ENCODE data around the gene BPTF. TPM values are rescaled to one million over a fixed set of nuclear protein-coding genes. Genes with fewer than 3 reads are reported as not detected.
"Not testable (repeated sequence)": the region's sequence is repeated elsewhere in the genome, so short reads cannot be mapped to it uniquely, and the experiment has no call there.

The BPTF gene
- total and polyA plus RNA-seq, 2 experiments from 2014 or later = 15.6 to 26.9 TPM

DNA sequence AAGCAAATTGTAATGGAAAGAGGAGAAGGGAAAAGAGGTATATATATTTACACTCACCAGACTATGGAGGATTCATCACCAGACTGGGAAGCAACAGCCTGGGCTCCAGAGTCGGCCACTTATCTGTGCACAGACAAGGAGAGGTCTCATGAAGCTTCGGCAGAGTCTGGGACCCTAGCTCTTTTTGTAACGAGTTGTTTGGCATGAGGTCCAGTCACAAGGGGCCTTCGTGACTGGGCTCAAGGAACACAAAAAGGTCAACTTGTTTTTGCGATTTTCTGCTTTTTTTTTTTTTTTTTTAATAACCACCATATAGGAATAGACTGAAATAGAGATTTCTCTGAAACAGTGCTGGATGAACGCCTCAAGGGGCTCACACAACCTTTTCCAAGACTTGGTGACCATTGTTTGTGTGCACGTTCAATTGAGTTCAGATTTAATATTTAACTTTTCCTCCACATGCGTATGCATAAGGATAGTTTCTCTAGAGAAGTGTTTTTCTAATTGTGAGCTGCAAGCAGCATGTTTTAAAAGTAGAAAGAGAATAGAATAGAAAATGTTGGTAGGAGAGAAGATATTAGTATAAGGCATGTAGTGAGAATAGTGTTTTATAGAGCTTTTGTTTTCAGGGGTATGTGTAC lies 25.8 kb downstream of the BPTF start:
- Histone ChIP-seq H3K4me2 (ENCODE audit: unreplicated experiment) (no peak overlapping the region), H4K20me1 (ENCODE audit: insufficient read depth) (0 out of 2 replicates have a peak, but pooled peaks cover 7% of the 10 kb centered on the region), H3K27me3 (replicated peaks; ENCODE audit: insufficient read depth) (no peaks in the 10 kb centered on the region), H3K79me2 (ENCODE audit: insufficient read depth) (peaks cover 100% of the 10 kb centered on the region), H3F3A (ENCODE audit: insufficient read depth) (no peaks in the 10 kb centered on the region), H3K36me3 (ENCODE audit: low read depth) (peaks cover 10% of the 10 kb centered on the region), H3K9me3 (ENCODE audit: low read depth) (no peaks in the 10 kb centered on the region), H2AFZ (no peak overlapping the region), H3K9ac (no peak overlapping the region), H3K4me3 (no peak overlapping the region), H3K27ac (no peak overlapping the region), H3K9me2 (ENCODE audit: insufficient read depth) (no peaks in the 10 kb centered on the region), H3K4me1 (ENCODE audit: insufficient read depth) (no peaks in the 10 kb centered on the region)
- no peak for DNase-seq
- in situ Hi-C loops (cut with MboI) = no loop called here
- TF ChIP-seq EZH2 (IDR thresholded peaks at IDR 0.05; ENCODE audit: insufficient read depth, poor library complexity, severe bottlenecking) (no peak), EZH2phosphoT487 (IDR thresholded peaks at IDR 0.05; ENCODE audit: insufficient read depth, low read depth) (no peak)
- 86 to 90% methylated on average over 8 of the region's 8 CpGs for WGBS, 2 experiments (ENCODE audit: low coverage in 1 of 2, low lambda C conversion rate in 2 of 2, missing lambda C conversion rate in 2 of 2)

DNA sequence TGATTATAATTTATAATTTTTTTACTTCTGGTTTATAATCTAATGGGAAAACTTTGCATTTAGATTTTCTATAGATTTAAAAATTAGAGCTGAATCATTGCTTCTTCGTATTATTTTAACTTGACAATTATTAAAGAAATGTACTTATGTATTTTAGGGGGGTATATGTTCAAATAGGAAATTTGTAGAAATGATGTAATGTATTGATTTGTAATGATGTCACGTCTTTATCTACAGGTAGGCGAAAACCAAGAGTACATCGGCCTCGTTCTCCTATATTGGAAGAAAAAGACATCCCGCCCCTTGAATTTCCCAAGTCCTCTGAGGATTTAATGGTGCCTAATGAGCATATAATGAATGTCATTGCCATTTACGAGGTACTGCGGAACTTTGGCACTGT lies 28.4 kb downstream of the BPTF start:
- TF ChIP-seq EZH2phosphoT487 (IDR thresholded peaks at IDR 0.05; ENCODE audit: insufficient read depth, low read depth) (no peak), EZH2 (IDR thresholded peaks at IDR 0.05; ENCODE audit: insufficient read depth, poor library complexity, severe bottlenecking) (no peak)
- no peaks in the 10 kb centered on the region for H3K9me3 ChIP-seq (ENCODE audit: low read depth)
- H3K4me3 ChIP-seq = no peak overlapping the region
- H3K4me2 ChIP-seq (ENCODE audit: unreplicated experiment) = no peak overlapping the region
- no peaks in the 10 kb centered on the region for H3F3A ChIP-seq (ENCODE audit: insufficient read depth)
- H2AFZ ChIP-seq = no peak overlapping the region
- peaks cover 10% of the 10 kb centered on the region for H3K36me3 ChIP-seq (ENCODE audit: low read depth)
- H3K27me3 ChIP-seq (replicated peaks; ENCODE audit: insufficient read depth) = no peaks in the 10 kb centered on the region
- in situ Hi-C loops (cut with MboI) = no loop called here
- H3K79me2 ChIP-seq (ENCODE audit: insufficient read depth) = peaks cover 100% of the 10 kb centered on the region
- 96 to 97% methylated on average over 8 of the region's 8 CpGs for WGBS, 2 experiments (ENCODE audit: low coverage in 1 of 2, low lambda C conversion rate in 2 of 2, missing lambda C conversion rate in 2 of 2)
- no peak overlapping the region for H3K27ac ChIP-seq
- peaks cover 7% of the 10 kb centered on the region; the same call in 1 of the 2 replicates for H4K20me1 ChIP-seq (ENCODE audit: insufficient read depth)
- no peak overlapping the region for H3K9ac ChIP-seq
- H3K9me2 ChIP-seq (ENCODE audit: insufficient read depth) = no peaks in the 10 kb centered on the region
- no peaks in the 10 kb centered on the region for H3K4me1 ChIP-seq (ENCODE audit: insufficient read depth)
- DNase-seq = no peak

DNA sequence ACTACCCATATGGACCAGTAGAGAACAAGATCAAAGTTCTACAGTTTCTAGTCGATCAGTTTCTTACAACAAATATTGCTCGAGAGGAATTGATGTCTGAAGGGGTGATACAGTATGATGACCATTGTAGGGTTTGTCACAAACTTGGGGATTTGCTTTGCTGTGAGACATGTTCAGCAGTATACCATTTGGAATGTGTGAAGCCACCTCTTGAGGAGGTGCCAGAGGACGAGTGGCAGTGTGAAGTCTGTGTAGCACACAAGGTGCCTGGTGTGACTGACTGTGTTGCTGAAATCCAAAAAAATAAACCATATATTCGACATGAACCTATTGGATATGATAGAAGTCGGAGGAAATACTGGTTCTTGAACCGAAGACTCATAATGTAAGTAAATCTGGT lies 29.1 kb downstream of the BPTF start:
- Histone ChIP-seq H2AFZ (no peak overlapping the region), H3K4me2 (ENCODE audit: unreplicated experiment) (no peak overlapping the region), H3K9me2 (ENCODE audit: insufficient read depth) (no peaks in the 10 kb centered on the region), H4K20me1 (ENCODE audit: insufficient read depth) (peaks cover 7% of the 10 kb centered on the region; the same call in 1 of the 2 replicates), H3F3A (ENCODE audit: insufficient read depth) (0 out of 2 replicates have a peak, but pooled peaks cover under 1% of the 10 kb centered on the region), H3K27me3 (replicated peaks; ENCODE audit: insufficient read depth) (no peaks in the 10 kb centered on the region), H3K9me3 (ENCODE audit: low read depth) (no peaks in the 10 kb centered on the region), H3K9ac (no peak overlapping the region), H3K27ac (no peak overlapping the region), H3K36me3 (ENCODE audit: low read depth) (peaks cover 10% of the 10 kb centered on the region), H3K4me3 (no peak overlapping the region), H3K4me1 (ENCODE audit: insufficient read depth) (no peaks in the 10 kb centered on the region), H3K79me2 (ENCODE audit: insufficient read depth) (peaks cover 100% of the 10 kb centered on the region)
- no peak for DNase-seq
- in situ Hi-C loops (cut with MboI) = no loop called here
- WGBS, 2 experiments (ENCODE audit: low coverage in 1 of 2, low lambda C conversion rate in 2 of 2, missing lambda C conversion rate in 2 of 2) = 93 to 95% methylated on average over 6 of the region's 6 CpGs
- TF ChIP-seq EZH2phosphoT487 (IDR thresholded peaks at IDR 0.05; ENCODE audit: insufficient read depth, low read depth) (no peak), EZH2 (IDR thresholded peaks at IDR 0.05; ENCODE audit: insufficient read depth, poor library complexity, severe bottlenecking) (no peak)

DNA sequence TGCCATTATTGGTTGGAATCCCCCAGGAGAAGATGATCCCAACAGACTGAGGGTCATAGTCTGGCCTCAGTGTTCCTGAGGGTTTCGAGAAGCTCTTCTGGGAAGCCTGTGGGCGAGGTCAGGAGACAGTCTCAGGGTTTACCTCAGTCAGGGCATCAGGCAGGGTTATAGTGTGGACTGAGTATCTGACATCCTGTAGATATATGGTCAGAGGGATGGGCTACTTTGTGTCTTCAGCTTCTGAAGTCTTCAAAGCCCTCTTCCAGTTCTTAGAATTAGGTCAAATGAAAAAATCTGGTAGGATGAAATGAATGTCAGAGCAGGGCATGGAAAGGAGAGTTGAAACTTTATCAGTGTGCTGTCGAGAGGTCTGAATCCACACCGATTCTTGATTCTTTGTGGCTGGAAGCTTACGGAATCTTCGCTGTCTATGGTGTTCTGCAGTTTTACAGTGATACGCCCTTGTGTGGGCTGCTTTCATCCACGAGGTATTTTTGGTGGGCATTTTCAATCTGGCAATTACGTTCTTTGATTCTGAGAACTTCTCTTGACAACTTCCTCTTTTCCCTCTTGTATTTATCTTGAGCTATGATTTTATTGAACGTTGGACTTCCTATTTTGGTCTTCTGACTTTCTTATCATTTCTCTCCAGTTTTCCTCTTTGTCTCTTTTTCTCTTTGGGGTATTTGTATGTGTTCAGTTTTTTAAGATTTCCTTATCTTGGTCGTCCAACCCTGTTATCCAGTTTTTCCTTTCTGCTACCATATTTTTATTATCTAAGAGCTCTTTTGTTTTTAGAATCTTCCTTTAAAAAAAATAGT lies 30.4 kb downstream of the BPTF start:
- Histone ChIP-seq H4K20me1 (ENCODE audit: insufficient read depth) (peaks cover 12% of the 10 kb centered on the region; the same call in 1 of the 2 replicates), H3K4me3 (no peak overlapping the region), H3K27me3 (replicated peaks; ENCODE audit: insufficient read depth) (no peaks in the 10 kb centered on the region), H2AFZ (no peak overlapping the region), H3K9ac (no peak overlapping the region), H3K79me2 (ENCODE audit: insufficient read depth) (peaks cover 100% of the 10 kb centered on the region), H3K36me3 (ENCODE audit: low read depth) (peaks cover 10% of the 10 kb centered on the region), H3K4me1 (ENCODE audit: insufficient read depth) (no peaks in the 10 kb centered on the region), H3K4me2 (ENCODE audit: unreplicated experiment) (no peak overlapping the region), H3K9me3 (ENCODE audit: low read depth) (no peaks in the 10 kb centered on the region), H3K9me2 (ENCODE audit: insufficient read depth) (no peaks in the 10 kb centered on the region), H3K27ac (no peak overlapping the region), H3F3A (ENCODE audit: insufficient read depth) (0 out of 2 replicates have a peak, but pooled peaks cover 7% of the 10 kb centered on the region)
- in situ Hi-C loops (cut with MboI) = no loop called here
- DNase-seq = no peak
- no peak for TF ChIP-seq EZH2 (IDR thresholded peaks at IDR 0.05; ENCODE audit: insufficient read depth, poor library complexity, severe bottlenecking)
- 89% methylated on average over 11 of the region's 11 CpGs for WGBS, 2 experiments (ENCODE audit: low coverage in 1 of 2, low lambda C conversion rate in 2 of 2, missing lambda C conversion rate in 2 of 2)

DNA sequence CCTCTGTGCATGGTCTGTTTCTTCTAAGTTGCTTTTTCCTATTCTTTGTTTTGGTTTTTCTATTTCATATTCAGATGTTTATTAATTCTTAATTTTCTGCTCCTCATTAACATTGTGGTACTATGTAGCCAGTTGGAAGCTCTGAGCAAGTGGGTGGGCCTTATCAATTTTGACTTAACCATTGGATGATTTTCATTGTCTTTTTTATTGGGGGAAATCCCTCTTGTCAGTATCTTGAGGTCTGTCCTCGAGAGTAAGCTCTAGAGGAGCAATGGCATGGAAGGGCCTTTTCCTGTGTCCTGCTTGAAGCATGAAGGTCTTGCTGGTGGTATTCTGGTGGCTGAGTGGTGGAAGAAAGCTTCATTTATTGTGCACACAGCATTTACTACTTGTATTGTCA lies 31.1 kb downstream of the BPTF start:
- H3K9me2 ChIP-seq (ENCODE audit: insufficient read depth); H3K4me2 ChIP-seq (ENCODE audit: unreplicated experiment); H3K27me3 ChIP-seq (replicated peaks; ENCODE audit: insufficient read depth); H3K9me3 ChIP-seq (ENCODE audit: low read depth); in situ Hi-C loops (cut with MboI); H3K9ac ChIP-seq; H3K4me3 ChIP-seq; DNase-seq; H3K27ac ChIP-seq; H3K4me1 ChIP-seq (ENCODE audit: insufficient read depth); H3F3A ChIP-seq (ENCODE audit: insufficient read depth); H2AFZ ChIP-seq: not testable (repeated sequence)
- Histone ChIP-seq H3K36me3 (ENCODE audit: low read depth) (peaks cover 10% of the 10 kb centered on the region), H3K79me2 (ENCODE audit: insufficient read depth) (peaks cover 100% of the 10 kb centered on the region), H4K20me1 (ENCODE audit: insufficient read depth) (peaks cover 10% of the 10 kb centered on the region; the same call in 1 of the 2 replicates)
- 52 to 73% methylated on average over 1 of the region's 1 CpG for WGBS, 2 experiments (ENCODE audit: low coverage in 1 of 2, low lambda C conversion rate in 2 of 2, missing lambda C conversion rate in 2 of 2)

Measured in GM23248 (cell line).